ENCODE results near the gene INPP5D.
A peak's percentile ranks its signal among the peaks of the same experiment; 100 is the strongest.
"Not testable (repeated sequence)": the region's sequence is repeated elsewhere in the genome, so short reads cannot be mapped to it uniquely, and the experiment has no call there.

The INPP5D gene

GRCh38 chr2:233178994-233179847 lies 119.1 kb downstream of the INPP5D start:
- DNase-seq (ENCODE audit: low read depth): no peak

- DNase-seq (ENCODE audit: low read depth): no peak
These were observed 119.8 kb downstream of the INPP5D start for GRCh38 chr2:233179848-233180366.

- DNase-seq (ENCODE audit: low read depth): no peak
These were observed 123.8 kb downstream of the INPP5D start for GRCh38 chr2:233183869-233184418.

GRCh38 chr2:233184669-233185068 lies 124.5 kb downstream of the INPP5D start:
- DNase-seq (ENCODE audit: low read depth): no peak

GRCh38 chr2:233185330-233185729 lies 125.2 kb downstream of the INPP5D start:
- no peak for DNase-seq (ENCODE audit: low read depth)

GRCh38 chr2:233185963-233186362 lies 125.8 kb downstream of the INPP5D start:
- DNase-seq (ENCODE audit: low read depth): no peak

- no peak for DNase-seq (ENCODE audit: low read depth)
These were observed 126.7 kb downstream of the INPP5D start for GRCh38 chr2:233186851-233187250.

GRCh38 chr2:233189025-233189424 lies 128.9 kb downstream of the INPP5D start:
- no peak for DNase-seq (ENCODE audit: low read depth)

- DNase-seq (ENCODE audit: low read depth): not testable (repeated sequence)
These were observed 130.9 kb downstream of the INPP5D start for GRCh38 chr2:233191016-233191415.

GRCh38 chr2:233193738-233194137 lies 133.6 kb downstream of the INPP5D start:
- DNase-seq (ENCODE audit: low read depth): no peak

GRCh38 chr2:233195027-233195426 lies 134.9 kb downstream of the INPP5D start:
- DNase-seq (ENCODE audit: low read depth): no peak

- DNase-seq (ENCODE audit: low read depth): no peak
These were observed 136.9 kb downstream of the INPP5D start for GRCh38 chr2:233197022-233197421.

- no peak for DNase-seq (ENCODE audit: low read depth)
These were observed 137.9 kb downstream of the INPP5D start for GRCh38 chr2:233198026-233198425.

- DNase-seq (ENCODE audit: low read depth): no peak
These were observed 139.7 kb downstream of the INPP5D start for GRCh38 chr2:233199870-233200269.

- not testable (repeated sequence) for DNase-seq (ENCODE audit: low read depth)
These were observed 140.6 kb downstream of the INPP5D start for GRCh38 chr2:233200790-233201189.

GRCh38 chr2:233201258-233202013 lies 141.3 kb downstream of the INPP5D start:
- no peak for DNase-seq (ENCODE audit: low read depth)

GRCh38 chr2:233202531-233202944 lies 142.4 kb downstream of the INPP5D start:
- no peak for DNase-seq (ENCODE audit: low read depth)

- no peak for DNase-seq (ENCODE audit: low read depth)
These were observed 142.9 kb downstream of the INPP5D start for GRCh38 chr2:233203060-233203459.

GRCh38 chr2:233204286-233204936 lies 144.3 kb downstream of the INPP5D start:
- no peak for DNase-seq (ENCODE audit: low read depth)

- DNase-seq (ENCODE audit: low read depth): peak; percentile 13
These were observed 148.4 kb downstream of the INPP5D start for GRCh38 chr2:233208382-233209116.

- no peak for DNase-seq (ENCODE audit: low read depth)
These were observed 149.0 kb downstream of the INPP5D start for GRCh38 chr2:233209117-233209532.
